Uterus (tissue), 4 donors: ENCODE results near the gene IRF2. TPM values are rescaled to one million over a fixed set of nuclear protein-coding genes. Genes with fewer than 3 reads are reported as not detected.
"Not testable (repeated sequence)": the region's sequence is repeated elsewhere in the genome, so short reads cannot be mapped to it uniquely, and the experiment has no call there.

ENCODE experiments used
- DNase-seq, 2 donors: peaks; one replicate each; pipeline ENCODE4 v3.0.0-alpha.2; 2019 to 2020
- H3K27ac ChIP-seq, 2 donors: fragments of 200-600 bp; sonication (generic); 1 replicate in 1 of 2; 2 replicates in 1 of 2; pipeline ENCODE4 v1.5.1; 2016 to 2018
- H3K27me3 ChIP-seq, 2 donors: fragments of 200-600 bp; sonication (generic); one replicate each; pipeline ENCODE4 v1.5.1; 2018 to 2019; ENCODE audit warnings: control low read depth in 1 of 2
- H3K36me3 ChIP-seq, 2 donors: fragments of 200-600 bp; sonication (generic); one replicate each; pipeline ENCODE4 v1.5.1; 2019; ENCODE audit warnings: control low read depth in 1 of 2
- H3K4me1 ChIP-seq, 2 donors: fragments of 200-600 bp; sonication (generic); one replicate each; pipeline ENCODE4 v1.5.1; 2018 to 2019; ENCODE audit warnings: control low read depth in 1 of 2
- H3K4me3 ChIP-seq, 2 donors: fragments of 200-600 bp; sonication (generic); 1 replicate in 1 of 2; 2 replicates in 1 of 2; pipeline ENCODE4 v1.5.1; 2018 to 2019; ENCODE audit warnings: mild to moderate bottlenecking in 1 of 2
- H3K9me3 ChIP-seq, 2 donors: fragments of 200-600 bp; sonication (generic); one replicate each; pipeline ENCODE4 v1.5.1; 2019; ENCODE audit warnings: control low read depth in 1 of 2
- CTCF ChIP-seq, 4 experiments: fragments of 200-600 bp in 2 of 4; fragments of 450-650 bp in 2 of 4; sonication (generic) in 2 of 4; IDR thresholded peaks; one replicate each; pipeline ENCODE4 v1.5.1; 2016 to 2019; ENCODE audit warnings: antibody characterized with exemption in 4 of 4, mild to moderate bottlenecking in 2 of 4, moderate library complexity in 1 of 4
- POLR2A ChIP-seq, 2 donors: fragments of 450-650 bp; IDR thresholded peaks; one replicate each; pipeline ENCODE4 v1.6.1; 2016; ENCODE audit warnings: antibody characterized with exemption in 2 of 2, mild to moderate bottlenecking in 1 of 2, moderate library complexity in 1 of 2
- intact Hi-C: fragments of 100-400 bp; cut with DNase I; formaldehyde crosslinking; loops from one replicate; pipeline ENCODE4 v1.15.1; 2023; ENCODE audit warnings: low total_unique reads
- total RNA-seq, 4 donors: library from RNA; depleted of rRNA in 3 of 4; stranded (reverse); fragments of >200 nt in 3 of 4; gene quantifications; one replicate each; pipeline versions ENCODE4 v1.1.0 to v1.2.4, GENCODE V29; 2014 to 2023
- donor health status: DM: yes; HTN: yes; CAD: no.

The IRF2 gene
- total RNA-seq, 4 donors from 2014 or later, result 7.9 to 45.7 (median 35.7) TPM

- Histone ChIP-seq H3K27ac (peak overlapping the region; percentile 64 to 75), H3K4me1 (peaks cover 0 to 11% of the 10 kb centered on the region in 2 donors), H3K4me3 (no peak overlapping the region), H3K27me3 (no peaks in the 10 kb centered on the region), H3K36me3 (no peaks in the 10 kb centered on the region), H3K9me3 (no peaks in the 10 kb centered on the region)
- intact Hi-C loops, result no loop called here
- DNase-seq, result no peak
- no peak for TF ChIP-seq CTCF (IDR thresholded peaks at IDR 0.05)
Measured at GRCh38 chr4:184382189-184382846, 92.0 kb downstream of the IRF2 start.

- DNase-seq, result no peak
- intact Hi-C loops, result no loop called here
- no peak overlapping the region for H3K4me3 ChIP-seq
- peaks cover 0 to 11% of the 10 kb centered on the region in 2 donors for H3K4me1 ChIP-seq
- no peaks in the 10 kb centered on the region for H3K27me3 ChIP-seq
- H3K27ac ChIP-seq, result no peak overlapping the region
- TF ChIP-seq CTCF (IDR thresholded peaks at IDR 0.05) (no peak), POLR2A (IDR thresholded peaks at IDR 0.05) (no peak)
- no peaks in the 10 kb centered on the region for H3K9me3 ChIP-seq
- no peaks in the 10 kb centered on the region for H3K36me3 ChIP-seq
Measured at GRCh38 chr4:184380707-184381106, 93.6 kb downstream of the IRF2 start.

- intact Hi-C loops, result not testable (repeated sequence)
Measured at GRCh38 chr4:184380214-184380613, 94.1 kb downstream of the IRF2 start.

GRCh38 chr4:184376923-184377322 is 97.4 kb downstream of the IRF2 start:
- no peak for DNase-seq
- H3K4me3 ChIP-seq, result no peak overlapping the region
- H3K27ac ChIP-seq, result no peak overlapping the region
- H3K36me3 ChIP-seq, result no peaks in the 10 kb centered on the region
- TF ChIP-seq CTCF (IDR thresholded peaks at IDR 0.05) (no peak), POLR2A (IDR thresholded peaks at IDR 0.05) (no peak)
- intact Hi-C loops, result no loop called here
- H3K4me1 ChIP-seq, result no peaks in the 10 kb centered on the region
- H3K27me3 ChIP-seq, result no peaks in the 10 kb centered on the region
- no peaks in the 10 kb centered on the region for H3K9me3 ChIP-seq

More at GRCh38 chr4:184380214-184380613, 94.1 kb downstream of the IRF2 start:
- H3K9me3 ChIP-seq, H3K27ac ChIP-seq, DNase-seq, H3K27me3 ChIP-seq, H3K36me3 ChIP-seq, H3K4me3 ChIP-seq: not testable (repeated sequence)
- peaks cover 0 to 11% of the 10 kb centered on the region in 2 donors for H3K4me1 ChIP-seq

- TF ChIP-seq CTCF (IDR thresholded peaks at IDR 0.05), result no peak
- no peak for TF ChIP-seq POLR2A (IDR thresholded peaks at IDR 0.05)
- H3K4me1 ChIP-seq, result no peaks in the 10 kb centered on the region
Measured at GRCh38 chr4:184376126-184376838, 98.1 kb downstream of the IRF2 start.

GRCh38 chr4:184375623-184376022 is 98.7 kb downstream of the IRF2 start:
- H3K9me3 ChIP-seq, H3K27me3 ChIP-seq, DNase-seq, H3K4me3 ChIP-seq, H3K4me1 ChIP-seq, intact Hi-C loops, H3K36me3 ChIP-seq, H3K27ac ChIP-seq: not testable (repeated sequence)

More at GRCh38 chr4:184376126-184376838, 98.1 kb downstream of the IRF2 start:
- intact Hi-C loops, result no loop called here
- Histone ChIP-seq H3K27me3 (no peaks in the 10 kb centered on the region), H3K9me3 (no peaks in the 10 kb centered on the region), H3K4me3 (no peak overlapping the region), H3K27ac (no peak overlapping the region), H3K36me3 (no peaks in the 10 kb centered on the region)
- DNase-seq, result no peak
